ENCODE data around the gene JADE1.

DNA sequence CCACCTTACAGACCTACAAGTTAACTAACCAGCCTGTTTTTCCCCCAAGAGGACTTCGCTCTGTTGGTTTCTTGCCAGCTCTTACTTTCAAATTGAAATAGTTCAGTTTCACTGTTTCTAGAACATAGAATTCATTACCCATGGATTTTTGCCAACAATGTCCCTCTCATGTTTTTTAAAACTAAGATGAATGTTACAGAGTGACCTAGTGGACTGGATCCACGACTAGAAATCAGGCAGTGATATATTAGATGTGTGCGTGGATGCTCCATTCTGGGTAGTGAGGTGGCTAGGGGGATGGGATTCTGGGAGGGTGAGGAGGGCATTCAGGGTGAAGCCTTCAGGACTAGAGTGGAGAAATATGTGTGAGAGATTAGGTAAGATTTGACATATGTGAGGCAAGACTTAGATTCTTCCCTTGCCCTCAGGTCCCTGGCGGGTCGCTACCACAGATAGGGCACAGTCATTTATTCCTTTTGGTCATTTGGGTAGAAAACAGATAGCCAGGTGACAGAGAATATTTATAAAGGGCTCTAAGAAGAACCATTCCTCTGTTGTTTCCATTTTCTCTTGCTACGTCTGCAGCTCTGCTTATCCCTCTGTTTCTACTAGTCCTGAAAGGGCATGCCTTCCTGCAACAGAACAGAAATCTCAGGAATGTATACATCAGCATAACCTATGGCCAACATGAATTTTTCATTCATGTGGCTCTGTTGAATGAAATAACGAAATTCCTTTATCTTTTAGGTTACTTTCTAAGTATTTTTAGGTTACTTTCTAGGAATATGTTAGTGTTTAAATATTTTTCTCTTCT lies 15.4 kb upstream of the JADE1 start:
- TF ChIP-seq POLR2AphosphoS5 (IDR thresholded peaks at IDR 0.05) = no peak
- no peak for TF ChIP-seq POLR2A (IDR thresholded peaks at IDR 0.05)
